K562 (cell line): ENCODE data around the gene SND1. TPM values are rescaled to one million over a fixed set of nuclear protein-coding genes. Genes with fewer than 3 reads are reported as not detected.

Experiments
- ATAC-seq: fragments of 200-7000 bp; cut with Tn5 transposase; 3 replicates; pipeline ENCODE4 v1.9.1; 2020; ENCODE audit warnings: moderate library complexity
- BruUV-seq: library from RNA; stranded (reverse); fragments of 400-500 nt; replicated peaks from 2 replicates; lab custom pipeline; 2021; lab: Mats Ljungman, UMichigan
- CTCF ChIA-PET: fragments of 300-600 bp; formaldehyde crosslinking; extraction: SDS; loops from one replicate; lab custom pipeline; 2021; ENCODE audit warnings: low intra/inter-chr PET ratio; lab: Yijun Ruan, JAX
- POLR2A ChIA-PET: fragments of 300-600, 350-650 bp; sonication (Branson Sonifier 250); formaldehyde crosslinking; extraction: SDS; loops from one replicate; lab custom pipeline; 2021; ENCODE audit warnings: antibody characterized with exemption, inconsistent platforms; lab: Yijun Ruan, JAX
- DNase-seq, 4 experiments: peaks; one replicate each; pipeline versions ENCODE4 v3.0.0 to v3.0.0-alpha.2; 2011 to 2018; ENCODE audit warnings: low spot score in 3 of 4, mixed read lengths in 3 of 4; ENCODE audit errors: extremely low read depth in 1 of 4
- FAIRE-seq: peaks from 2 replicates; lab custom pipeline; 2011; peaks lifted over from hg19 to GRCh38; lab: Jason Lieb, UNC
- H2AFZ ChIP-seq: 2 replicates; pipeline ENCODE4 v1.6.0; 2011; ENCODE audit warnings: low read depth, low read length, control low read depth, inconsistent platforms
- H3K27ac ChIP-seq: fragments of 200-600 bp; 3 replicates; pipeline ENCODE4 v1.8.0; 2011; ENCODE audit warnings: low read depth, mild to moderate bottlenecking, control low read depth, inconsistent platforms, low read length, moderate library complexity, mixed read lengths; ENCODE audit errors: extremely low read depth
- H3K27me3 ChIP-seq, 2 experiments: fragments of 300-600 bp in 1 of 2; 2 replicates in 1 of 2; 3 replicates in 1 of 2; pipeline versions ENCODE4 v1.6.0 to v1.8.0; 2011; ENCODE audit warnings: inconsistent platforms in 2 of 2, low read length in 2 of 2, mild to moderate bottlenecking in 1 of 2, mixed read lengths in 1 of 2, moderate library complexity in 1 of 2; ENCODE audit not compliant: control insufficient read depth in 2 of 2, insufficient read depth in 2 of 2
- H3K36me3 ChIP-seq: fragments of 300-600 bp; 3 replicates; pipeline ENCODE4 v1.8.0; 2011; ENCODE audit warnings: mild to moderate bottlenecking, low read length, inconsistent platforms; ENCODE audit not compliant: control insufficient read depth, insufficient read depth
- H3K4me1 ChIP-seq, 2 experiments: fragments of 200-600 bp in 1 of 2; replicated peaks in 1 of 2; 2 replicates in 1 of 2; 3 replicates in 1 of 2; pipeline versions ENCODE4 v1.5.1 to v1.8.0; 2011; ENCODE audit warnings: inconsistent platforms in 2 of 2, low read length in 2 of 2, mild to moderate bottlenecking in 1 of 2, mixed read lengths in 1 of 2, moderate library complexity in 1 of 2; ENCODE audit not compliant: control insufficient read depth in 2 of 2, insufficient read depth in 2 of 2
- H3K4me2 ChIP-seq: 2 replicates; pipeline ENCODE4 v1.6.1; 2011; ENCODE audit warnings: low read length, control low read depth, inconsistent platforms, mixed read lengths; ENCODE audit not compliant: insufficient read depth
- H3K4me3 ChIP-seq: fragments of 200-600 bp; sonication (generic), shearing (Covaris generic); 2 replicates; pipeline ENCODE4 v1.5.1; 2016; ENCODE audit warnings: control low read depth, inconsistent platforms
- H3K79me2 ChIP-seq: fragments of 200-600 bp; 3 replicates; pipeline ENCODE4 v1.8.0; 2011; ENCODE audit warnings: low read length, inconsistent platforms; ENCODE audit not compliant: control insufficient read depth, insufficient read depth
- H3K9ac ChIP-seq, 2 experiments: 2 replicates each; pipeline versions ENCODE4 v1.6.0 to v1.6.1; 2011; ENCODE audit warnings: low read depth in 2 of 2, low read length in 2 of 2, control low read depth in 1 of 2, inconsistent platforms in 1 of 2, mild to moderate bottlenecking in 1 of 2, mixed read lengths in 1 of 2; ENCODE audit not compliant: insufficient read depth in 1 of 2
- H3K9me1 ChIP-seq: one replicate; pipeline ENCODE4 v1.6.0; 2011; ENCODE audit warnings: inconsistent platforms, mild to moderate bottlenecking, low read length, moderate library complexity; ENCODE audit not compliant: control insufficient read depth, insufficient read depth
- H3K9me3 ChIP-seq: replicated peaks from 2 replicates; pipeline ENCODE4 v1.5.1; 2011; ENCODE audit warnings: low read depth, low read length, inconsistent platforms; ENCODE audit not compliant: control insufficient read depth, insufficient read depth
- H4K20me1 ChIP-seq: replicated peaks from 2 replicates; pipeline ENCODE4 v1.6.1; 2011; ENCODE audit warnings: low read length, inconsistent platforms, mixed read lengths; ENCODE audit not compliant: control insufficient read depth, insufficient read depth
- CCAR2 ChIP-seq: fragments of 200-400 bp; formaldehyde crosslinking; IDR thresholded peaks from 2 replicates; pipeline ENCODE4 v1.6.1; 2017; ENCODE audit warnings: mild to moderate bottlenecking, low read depth, low read length
- FOXP4 ChIP-seq: sonication (generic); formaldehyde crosslinking; IDR thresholded peaks from 2 replicates; pipeline ENCODE4 v1.8.0; 2022; ENCODE audit warnings: mild to moderate bottlenecking, missing genetic modification reagents, borderline replicate concordance
- HMGN3 ChIP-seq: IDR thresholded peaks from 2 replicates; pipeline ENCODE4 v1.6.1; 2011; ENCODE audit warnings: borderline replicate concordance, low read depth, mild to moderate bottlenecking, mixed read lengths, low read length; ENCODE audit not compliant: insufficient read length; ENCODE audit errors: extremely low read depth
- RBM39 ChIP-seq: fragments of 200-400 bp; formaldehyde crosslinking; optimal IDR thresholded peaks from 2 replicates; pipeline ENCODE3; 2018; ENCODE audit warnings: low read depth, low read length
- REST ChIP-seq, 2 experiments: fragments of 450-650 bp; formaldehyde crosslinking in 1 of 2; IDR thresholded peaks; 2 replicates each; pipeline versions ENCODE4 v1.4.0 to v1.6.1; 2014 to 2020; ENCODE audit warnings: mild to moderate bottlenecking in 2 of 2, borderline replicate concordance in 1 of 2, low read depth in 1 of 2
- WGBS: fragments of 100-300 bp; shearing (Covaris generic); methylation state at CpG from one replicate; pipeline ENCODE4 v1.1.6; 2016; ENCODE audit warnings: low coverage, mixed read lengths; ENCODE audit not compliant: insufficient coverage; ENCODE audit errors: missing lambda C conversion rate; 5-methylcytosine and 5-hydroxymethylcytosine counted together
- in situ Hi-C: fragments of 300-500 bp; cut with MboI; formaldehyde crosslinking; loops from 4 replicates; pipeline ENCODE4 v1.15.0; 2018; ENCODE audit warnings: inconsistent platforms, mixed read lengths
- intact Hi-C: fragments of 100-400 bp; cut with micrococcal nuclease; formaldehyde crosslinking; loops from 2 replicates; pipeline ENCODE4 v1.14.2; 2022
- polyA plus RNA-seq, 8 experiments: library from polyadenylated mRNA; depleted of rRNA in 4 of 8; stranded (reverse) in 5 of 8; unstranded in 3 of 8; fragments of >200 nt; fragmentation: Nextera tagmentation in 2 of 8; fragmentation: Illumina TruSeq in 1 of 8; extraction: Ambion mirVana in 2 of 8; extraction: Trizol in 1 of 8; gene quantifications; 2 replicates each; pipeline versions ENCODE4 v1.2.1 to v1.2.3, GENCODE V29; 2011 to 2014; ENCODE audit warnings: inconsistent platforms in 1 of 8, missing spikeins in 1 of 8
- total RNA-seq, 7 experiments: library from RNA; depleted of rRNA in 6 of 7; stranded (reverse); fragments of >200 nt in 6 of 7; fragmentation: Illumina TruSeq in 2 of 7; extraction: Trizol in 2 of 7; gene quantifications; 2 replicates each; pipeline versions ENCODE4 v1.2.1 to v1.2.3, GENCODE V29; 2011 to 2021; ENCODE audit warnings: low replicate concordance in 1 of 7

Gene SND1
- total and polyA plus RNA-seq, 9 of the 15 experiments (the other 6 are each of a cell fraction or from before 2014, with no cell fraction given), result 46.5 to 307 (median 191) TPM

DNA sequence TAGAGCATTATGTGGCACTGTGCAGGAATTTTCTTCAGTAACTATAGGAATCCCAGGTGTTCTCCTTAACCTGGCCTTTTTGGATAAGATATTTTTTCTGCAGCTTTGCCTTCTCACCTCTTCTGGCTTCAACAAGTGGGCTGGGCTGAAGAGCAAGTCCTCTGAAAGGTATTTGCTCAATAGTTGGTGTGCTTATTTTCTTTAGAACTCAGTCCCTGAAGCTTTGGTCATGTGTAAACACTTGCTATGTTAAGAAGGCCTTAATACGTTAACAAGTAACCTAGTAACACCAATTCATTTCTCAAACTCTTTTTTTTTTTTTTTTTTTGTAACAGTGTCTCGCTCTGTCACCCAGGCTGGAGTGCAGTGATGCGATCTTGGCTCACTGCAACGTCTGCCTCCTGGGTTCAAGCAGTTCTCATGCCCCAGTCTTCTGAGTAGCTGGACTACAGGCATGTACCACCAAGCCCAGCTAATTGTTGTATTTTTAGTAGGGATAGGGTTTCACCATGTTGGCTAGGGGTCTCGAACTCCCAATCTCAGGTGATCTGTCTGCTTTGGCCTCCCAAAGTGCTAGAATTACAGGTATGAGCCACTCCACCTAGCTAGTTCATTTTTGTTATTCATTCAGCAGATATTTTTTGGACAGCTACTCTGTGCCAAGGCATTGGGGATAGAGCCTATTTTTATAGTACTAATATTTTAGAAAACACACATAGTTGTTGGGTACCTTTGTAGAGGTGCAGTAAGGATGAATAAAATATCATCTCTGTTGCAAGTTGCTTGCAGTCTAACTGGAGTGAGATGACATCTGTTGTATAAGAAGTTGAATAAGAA is 164.6 kb downstream of the SND1 start:
- FAIRE-seq, result no peak
- in situ Hi-C loops (no loop called here), intact Hi-C loops (no loop called here)
- Histone ChIP-seq H3K79me2 (peaks cover 85% of the 10 kb centered on the region), H3K27me3 (no peaks in the 10 kb centered on the region), H3K4me3 (no peak overlapping the region), H2AFZ (no peak overlapping the region), H3K9me3 (no peaks in the 10 kb centered on the region), H3K9ac (no peak overlapping the region), H3K36me3 (peaks cover 47% of the 10 kb centered on the region; the same call in 2 of the 3 replicates), H3K4me2 (no peak overlapping the region), H4K20me1 (peaks cover 21% of the 10 kb centered on the region; the same call in 1 of the 2 replicates), H3K4me1 (peaks cover 0 to 33% of the 10 kb centered on the region in 2 experiments; a peak in 4 of 5 replicates), H3K27ac (no peak overlapping the region), H3K9me1 (peaks cover 3% of the 10 kb centered on the region)
- TF ChIP-seq CCAR2, result no peak
- peak; percentile 44 for TF ChIP-seq REST (IDR thresholded peaks at IDR 0.05; ENCODE audit: borderline replicate concordance)
- no peak for TF ChIP-seq REST (CRISPR knock-in tag; IDR thresholded peaks at IDR 0.05; ENCODE audit: low read depth)
- no peak for TF ChIP-seq RBM39
- TF ChIP-seq HMGN3, result no peak
- TF ChIP-seq FOXP4 (CRISPR knock-in tag), result no peak
- no peak for ATAC-seq
- no TSS peak for BruUV-seq
- WGBS, result 89% methylated on average over 5 of the region's 5 CpGs
- POLR2A ChIA-PET, result interaction anchor here (0.6 to 1.0 kb wide), 3 partner anchors 13 to 204 kb away, joined by 3 to 5 read pairs (median 3); no protein-coding TSS in a partner anchor
- DNase-seq, result no peak
- CTCF ChIA-PET, result interaction anchor here (0.6 kb wide), 1 partner anchor 9 kb away, joined by 5 read pairs; no protein-coding TSS in a partner anchor
